ENCODE results near the gene TNFRSF1A.

TNFRSF1A gene

DNA sequence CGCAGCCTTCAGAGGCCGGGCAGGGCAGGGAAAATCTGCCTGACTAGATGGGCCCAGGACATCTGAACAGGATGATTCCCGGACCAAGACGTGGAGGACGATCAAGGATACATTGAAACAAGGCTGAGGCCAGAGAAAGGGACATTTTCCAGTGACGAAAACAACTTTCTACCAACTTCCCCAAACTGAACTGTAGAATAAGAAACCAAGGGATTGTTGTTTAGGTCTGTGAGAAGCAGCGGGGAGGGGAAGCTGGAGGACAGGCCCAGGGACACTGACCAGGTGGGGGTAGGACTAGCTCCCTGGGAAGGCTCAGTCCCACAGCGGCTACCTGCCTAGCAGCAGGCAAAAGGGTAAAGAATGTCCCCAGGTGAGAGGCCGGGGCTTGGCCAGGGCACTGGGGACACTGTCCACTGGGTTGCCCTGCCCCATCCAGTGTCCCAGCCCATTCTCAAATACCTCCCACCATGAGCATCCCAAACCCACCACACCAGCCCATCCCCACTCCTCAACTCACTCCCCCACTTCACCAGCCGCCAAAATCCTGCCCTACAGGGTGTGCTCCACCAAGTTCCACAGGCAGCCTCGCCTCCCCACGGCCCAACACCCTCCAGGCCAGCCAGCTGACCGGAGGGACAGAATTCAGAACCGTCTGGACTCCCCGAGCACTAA is 995 bp downstream of the TNFRSF1A start:
- Histone ChIP-seq H3K27me3 (ENCODE audit: insufficient read depth, poor library complexity, severe bottlenecking) (no peaks in the 10 kb centered on the region), H3K27ac (replicated peaks) (peak overlapping the region; percentile 99), H3K4me3 (replicated peaks; ENCODE audit: insufficient read depth, low read length) (peak overlapping the region; percentile 77)
- DNase-seq (ENCODE audit: low read depth in 1 of 2, low spot score in 1 of 2): peak in 1 of 2 experiments; percentile 70
- TF ChIP-seq POLR2AphosphoS5 (IDR thresholded peaks at IDR 0.05; ENCODE audit: low read depth) (peak; percentile 83), SPI1 (IDR thresholded peaks at IDR 0.05; ENCODE audit: borderline replicate concordance, low read depth) (peak; percentile 55; the same call in 1 of the 2 replicates), GABPA (IDR thresholded peaks at IDR 0.05; ENCODE audit: low read depth) (no peak), CTCF (IDR thresholded peaks at IDR 0.05; ENCODE audit: insufficient read depth, low read length) (no peak)
- TF ChIP-seq, protein P1, sequence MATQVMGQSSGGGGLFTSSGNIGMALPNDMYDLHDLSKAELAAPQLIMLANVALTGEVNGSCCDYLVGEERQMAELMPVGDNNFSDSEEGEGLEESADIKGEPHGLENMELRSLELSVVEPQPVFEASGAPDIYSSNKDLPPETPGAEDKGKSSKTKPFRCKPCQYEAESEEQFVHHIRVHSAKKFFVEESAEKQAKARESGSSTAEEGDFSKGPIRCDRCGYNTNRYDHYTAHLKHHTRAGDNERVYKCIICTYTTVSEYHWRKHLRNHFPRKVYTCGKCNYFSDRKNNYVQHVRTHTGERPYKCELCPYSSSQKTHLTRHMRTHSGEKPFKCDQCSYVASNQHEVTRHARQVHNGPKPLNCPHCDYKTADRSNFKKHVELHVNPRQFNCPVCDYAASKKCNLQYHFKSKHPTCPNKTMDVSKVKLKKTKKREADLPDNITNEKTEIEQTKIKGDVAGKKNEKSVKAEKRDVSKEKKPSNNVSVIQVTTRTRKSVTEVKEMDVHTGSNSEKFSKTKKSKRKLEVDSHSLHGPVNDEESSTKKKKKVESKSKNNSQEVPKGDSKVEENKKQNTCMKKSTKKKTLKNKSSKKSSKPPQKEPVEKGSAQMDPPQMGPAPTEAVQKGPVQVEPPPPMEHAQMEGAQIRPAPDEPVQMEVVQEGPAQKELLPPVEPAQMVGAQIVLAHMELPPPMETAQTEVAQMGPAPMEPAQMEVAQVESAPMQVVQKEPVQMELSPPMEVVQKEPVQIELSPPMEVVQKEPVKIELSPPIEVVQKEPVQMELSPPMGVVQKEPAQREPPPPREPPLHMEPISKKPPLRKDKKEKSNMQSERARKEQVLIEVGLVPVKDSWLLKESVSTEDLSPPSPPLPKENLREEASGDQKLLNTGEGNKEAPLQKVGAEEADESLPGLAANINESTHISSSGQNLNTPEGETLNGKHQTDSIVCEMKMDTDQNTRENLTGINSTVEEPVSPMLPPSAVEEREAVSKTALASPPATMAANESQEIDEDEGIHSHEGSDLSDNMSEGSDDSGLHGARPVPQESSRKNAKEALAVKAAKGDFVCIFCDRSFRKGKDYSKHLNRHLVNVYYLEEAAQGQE (IDR thresholded peaks at IDR 0.05; ENCODE audit: insufficient replicate concordance, low read depth): no peak

DNA sequence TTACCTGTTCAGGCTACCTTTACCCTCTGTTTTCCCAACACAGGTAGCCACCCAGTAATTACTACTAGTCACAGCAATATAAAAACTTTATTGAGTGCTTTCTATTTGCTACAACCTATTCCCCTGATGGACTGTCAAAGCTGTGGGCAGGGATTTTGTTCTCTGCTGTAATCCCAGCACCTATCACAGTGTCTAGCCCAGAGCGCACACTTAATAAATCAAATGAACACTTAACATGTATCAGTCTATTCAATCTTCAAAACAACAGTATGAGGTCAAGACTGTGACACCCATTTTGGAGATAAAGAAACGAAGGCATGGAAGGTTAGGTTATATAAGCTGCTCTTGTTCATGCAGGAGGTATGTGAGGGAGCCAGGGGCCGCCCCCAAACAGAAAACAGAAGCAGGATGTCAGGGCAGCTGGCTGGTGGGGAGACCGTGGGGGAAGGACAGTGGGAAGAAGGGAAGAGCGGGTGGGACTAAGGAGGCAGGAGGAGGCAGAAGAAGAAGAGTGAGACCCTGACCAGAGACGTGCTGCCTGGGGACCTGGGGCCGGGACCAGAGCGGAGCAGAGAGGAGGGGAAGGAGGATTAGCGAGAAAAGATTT is 1.7 kb downstream of the TNFRSF1A start:
- no peaks in the 10 kb centered on the region for H3K27me3 ChIP-seq (ENCODE audit: insufficient read depth, poor library complexity, severe bottlenecking)
- TF ChIP-seq POLR2AphosphoS5 (IDR thresholded peaks at IDR 0.05; ENCODE audit: low read depth): no peak
- TF ChIP-seq, protein P1 (IDR thresholded peaks at IDR 0.05; ENCODE audit: insufficient replicate concordance, low read depth): no peak
- TF ChIP-seq CTCF (IDR thresholded peaks at IDR 0.05; ENCODE audit: insufficient read depth, low read length): no peak
- peak overlapping the region; percentile 77 for H3K4me3 ChIP-seq (replicated peaks; ENCODE audit: insufficient read depth, low read length)
- DNase-seq (ENCODE audit: low read depth in 1 of 2, low spot score in 1 of 2): no peak
- peak overlapping the region; percentile 99 for H3K27ac ChIP-seq (replicated peaks)

GRCh38 chr12:6338955-6339354 is 2.9 kb downstream of the TNFRSF1A start:
- TF ChIP-seq SPI1 (IDR thresholded peaks at IDR 0.05; ENCODE audit: borderline replicate concordance, low read depth): 0 out of 2 replicates have a peak, but pooled peaks have one; percentile 1
- TF ChIP-seq, protein P1 (IDR thresholded peaks at IDR 0.05; ENCODE audit: insufficient replicate concordance, low read depth): no peak
- Histone ChIP-seq H3K27me3 (ENCODE audit: insufficient read depth, poor library complexity, severe bottlenecking) (no peaks in the 10 kb centered on the region), H3K27ac (replicated peaks) (peak overlapping the region; percentile 99), H3K4me3 (replicated peaks; ENCODE audit: insufficient read depth, low read length) (peak overlapping the region; percentile 77)
- no peak for DNase-seq (ENCODE audit: low read depth in 1 of 2, low spot score in 1 of 2)

Measured in HL-60 (cell line).